Measurements from ENCODE around the gene MBD3L3. TPM values are rescaled to one million over a fixed set of nuclear protein-coding genes. Genes with fewer than 3 reads are reported as not detected.
A peak's percentile ranks its signal among the peaks of the same experiment; 100 is the strongest.

Gene MBD3L3
- polyA plus RNA-seq, 2 of the 4 experiments (the other 2 are of a cell fraction): not detected

DNA sequence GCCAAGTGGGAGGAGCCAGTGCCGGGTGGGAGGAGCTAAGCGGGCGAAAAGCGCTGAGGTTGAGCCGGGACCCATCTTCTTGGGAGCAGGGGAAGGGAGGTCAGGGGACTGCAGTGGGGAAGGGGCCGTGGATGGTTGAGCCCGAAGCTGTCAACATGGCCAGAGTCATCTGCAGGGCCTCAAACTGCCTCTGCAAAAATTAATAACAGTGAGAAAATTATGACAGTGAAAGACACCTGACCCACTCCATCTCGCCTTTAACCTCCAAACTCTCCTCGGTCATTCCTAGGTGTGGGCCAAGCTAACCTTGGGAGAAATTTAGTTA is 41.1 kb upstream of the MBD3L3 start:
- POLR2A ChIA-PET: interaction anchor here (0.7 to 1.4 kb wide), 9 partner anchors 13 to 1042 kb away, joined by 3 to 18 read pairs (median 3); partner anchors contain the start of genes INSR and ZNF557
- H3K4me1 ChIP-seq: 0 out of 3 replicates have a peak, but pooled peaks cover 3% of the 10 kb centered on the region
- ATAC-seq (no peak), FAIRE-seq (no peak), DNase-seq (ENCODE audit: low read depth in 1 of 2, low spot score in 1 of 2) (no peak)
- peak overlapping the region; percentile 55 for H3K4me2 ChIP-seq
- 39% methylated on average over 5 of the region's 9 CpGs for WGBS (ENCODE audit: missing lambda C conversion rate)
- H3K27ac ChIP-seq: peak overlapping the region; percentile 78 to 96
- CTCF ChIA-PET: interaction anchor here (0.7 to 4.8 kb wide), 7 partner anchors 9 to 581 kb away, joined by 3 to 49 read pairs (median 3); partner anchors contain the start of gene TRAPPC5
- peak overlapping the region; percentile 50 for H3K4me3 ChIP-seq
- no peak for TF ChIP-seq HOXB13 (CRISPR knock-in tag; IDR thresholded peaks at IDR 0.05; ENCODE audit: low read depth)
- TF ChIP-seq RNF2 (IDR thresholded peaks at IDR 0.05; ENCODE audit: borderline replicate concordance, low read depth): no peak
- H3K9me3 ChIP-seq: peaks cover 14% of the 10 kb centered on the region

DNA sequence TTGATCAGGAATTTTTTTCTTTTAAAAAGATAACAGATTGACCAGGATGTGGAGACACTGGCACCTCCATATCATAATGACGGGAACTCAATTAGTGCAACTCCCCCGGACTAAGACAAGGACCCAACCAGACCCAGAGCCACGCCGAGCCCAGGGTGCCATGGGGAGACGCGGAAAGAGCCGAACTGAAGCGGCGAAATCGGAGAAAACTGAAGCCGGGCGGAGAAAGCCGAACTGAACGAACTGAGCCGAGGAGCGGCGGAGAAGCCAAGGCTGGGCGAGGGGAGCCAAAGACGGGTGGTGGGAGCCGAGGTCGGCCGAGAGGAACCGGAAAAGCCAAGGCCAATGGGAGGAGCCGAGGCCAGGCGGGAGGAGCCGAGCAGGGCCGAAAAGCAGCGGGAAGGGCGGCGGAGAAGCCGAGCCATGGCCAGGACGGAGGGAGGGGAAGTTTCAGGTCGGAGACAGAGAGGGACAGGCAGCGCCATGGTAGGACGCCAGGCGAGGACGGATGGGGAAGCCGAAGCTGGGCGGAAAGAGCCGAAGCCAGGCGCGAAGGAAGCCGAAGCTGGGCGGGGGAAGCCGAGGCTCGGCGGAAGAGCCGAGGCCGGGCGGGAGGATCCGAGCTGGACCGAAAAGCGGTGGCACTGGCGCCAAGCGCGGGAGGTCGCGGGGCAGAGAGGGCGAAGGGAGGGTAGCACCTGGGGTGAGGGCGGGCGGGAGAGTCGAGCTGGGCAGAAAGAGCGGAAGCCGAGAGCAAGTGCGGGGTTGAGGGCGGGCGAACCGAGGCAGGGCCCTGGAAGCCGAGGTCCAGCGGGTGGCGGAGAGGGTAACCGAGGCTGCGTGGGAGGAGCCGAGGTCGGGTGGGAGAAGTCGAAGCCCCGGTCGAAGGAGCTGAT is 40.5 kb upstream of the MBD3L3 start:
- FAIRE-seq: no peak
- POLR2A ChIA-PET: interaction anchor here (0.6 to 1.4 kb wide), 11 partner anchors 13 to 1042 kb away, joined by 3 to 18 read pairs (median 3); partner anchors contain the start of genes INSR and ZNF557
- CTCF ChIA-PET: interaction anchor here (0.9 to 4.8 kb wide), 6 partner anchors 10 to 582 kb away, joined by 3 to 49 read pairs (median 4); partner anchors contain the start of gene TRAPPC5

More for the DNA sequence above, 40.5 kb upstream of the MBD3L3 start:
- Histone ChIP-seq H3K4me2 (peak overlapping the region; percentile 55), H3K4me1 (0 out of 3 replicates have a peak, but pooled peaks cover 3% of the 10 kb centered on the region), H3K9me3 (peaks cover 18% of the 10 kb centered on the region), H3K27ac (peak overlapping the region; percentile 78 to 96), H3K4me3 (peak overlapping the region; percentile 50)
- TF ChIP-seq, protein P1, sequence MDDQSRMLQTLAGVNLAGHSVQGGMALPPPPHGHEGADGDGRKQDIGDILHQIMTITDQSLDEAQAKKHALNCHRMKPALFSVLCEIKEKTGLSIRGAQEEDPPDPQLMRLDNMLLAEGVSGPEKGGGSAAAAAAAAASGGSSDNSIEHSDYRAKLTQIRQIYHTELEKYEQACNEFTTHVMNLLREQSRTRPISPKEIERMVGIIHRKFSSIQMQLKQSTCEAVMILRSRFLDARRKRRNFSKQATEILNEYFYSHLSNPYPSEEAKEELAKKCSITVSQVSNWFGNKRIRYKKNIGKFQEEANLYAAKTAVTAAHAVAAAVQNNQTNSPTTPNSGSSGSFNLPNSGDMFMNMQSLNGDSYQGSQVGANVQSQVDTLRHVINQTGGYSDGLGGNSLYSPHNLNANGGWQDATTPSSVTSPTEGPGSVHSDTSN (IDR thresholded peaks at IDR 0.05): no peak
- TF ChIP-seq TP53 (CRISPR knock-in tag; IDR thresholded peaks at IDR 0.05) (no peak), CBX8 (IDR thresholded peaks at IDR 0.05) (no peak), RFX5 (IDR thresholded peaks at IDR 0.05) (no peak), POLR2A (IDR thresholded peaks at IDR 0.05; ENCODE audit: low read length) (peak; percentile 51), ZSCAN20 (CRISPR knock-in tag; IDR thresholded peaks at IDR 0.05) (no peak), CEBPB (IDR thresholded peaks at IDR 0.05) (no peak), NPAS2 (CRISPR knock-in tag; IDR thresholded peaks at IDR 0.05; ENCODE audit: borderline replicate concordance) (no peak), JUN (IDR thresholded peaks at IDR 0.05) (peak in 1 of 2 experiments; percentile 56; a peak in 2 of 5 replicates), CHD2 (IDR thresholded peaks at IDR 0.05; ENCODE audit: low read length, partially characterized antibody) (no peak), KDM1A (IDR thresholded peaks at IDR 0.05; ENCODE audit: low read depth) (no peak), ZC3H11A (IDR thresholded peaks at IDR 0.05) (no peak), FOXS1 (CRISPR knock-in tag; IDR thresholded peaks at IDR 0.05) (no peak), PHF8 (IDR thresholded peaks at IDR 0.05; ENCODE audit: borderline replicate concordance, low read depth) (peak; percentile 22; the same call in 1 of the 2 replicates), EP300 (IDR thresholded peaks at IDR 0.05) (no peak), MAZ (IDR thresholded peaks at IDR 0.05; ENCODE audit: borderline replicate concordance, low read depth, low read length) (no peak), RAD21 (conservative IDR thresholded peaks at IDR 0.05 in 1 of 2, IDR thresholded peaks at IDR 0.05 in 1 of 2) (no peak)
- TF ChIP-seq, protein P2, sequence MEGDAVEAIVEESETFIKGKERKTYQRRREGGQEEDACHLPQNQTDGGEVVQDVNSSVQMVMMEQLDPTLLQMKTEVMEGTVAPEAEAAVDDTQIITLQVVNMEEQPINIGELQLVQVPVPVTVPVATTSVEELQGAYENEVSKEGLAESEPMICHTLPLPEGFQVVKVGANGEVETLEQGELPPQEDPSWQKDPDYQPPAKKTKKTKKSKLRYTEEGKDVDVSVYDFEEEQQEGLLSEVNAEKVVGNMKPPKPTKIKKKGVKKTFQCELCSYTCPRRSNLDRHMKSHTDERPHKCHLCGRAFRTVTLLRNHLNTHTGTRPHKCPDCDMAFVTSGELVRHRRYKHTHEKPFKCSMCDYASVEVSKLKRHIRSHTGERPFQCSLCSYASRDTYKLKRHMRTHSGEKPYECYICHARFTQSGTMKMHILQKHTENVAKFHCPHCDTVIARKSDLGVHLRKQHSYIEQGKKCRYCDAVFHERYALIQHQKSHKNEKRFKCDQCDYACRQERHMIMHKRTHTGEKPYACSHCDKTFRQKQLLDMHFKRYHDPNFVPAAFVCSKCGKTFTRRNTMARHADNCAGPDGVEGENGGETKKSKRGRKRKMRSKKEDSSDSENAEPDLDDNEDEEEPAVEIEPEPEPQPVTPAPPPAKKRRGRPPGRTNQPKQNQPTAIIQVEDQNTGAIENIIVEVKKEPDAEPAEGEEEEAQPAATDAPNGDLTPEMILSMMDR (IDR thresholded peaks at IDR 0.05): no peak
- TF ChIP-seq, protein P3, sequence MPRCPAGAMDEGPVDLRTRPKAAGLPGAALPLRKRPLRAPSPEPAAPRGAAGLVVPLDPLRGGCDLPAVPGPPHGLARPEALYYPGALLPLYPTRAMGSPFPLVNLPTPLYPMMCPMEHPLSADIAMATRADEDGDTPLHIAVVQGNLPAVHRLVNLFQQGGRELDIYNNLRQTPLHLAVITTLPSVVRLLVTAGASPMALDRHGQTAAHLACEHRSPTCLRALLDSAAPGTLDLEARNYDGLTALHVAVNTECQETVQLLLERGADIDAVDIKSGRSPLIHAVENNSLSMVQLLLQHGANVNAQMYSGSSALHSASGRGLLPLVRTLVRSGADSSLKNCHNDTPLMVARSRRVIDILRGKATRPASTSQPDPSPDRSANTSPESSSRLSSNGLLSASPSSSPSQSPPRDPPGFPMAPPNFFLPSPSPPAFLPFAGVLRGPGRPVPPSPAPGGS (IDR thresholded peaks at IDR 0.05): peak; percentile 22; the same call in 1 of the 3 replicates
- TF ChIP-seq, protein P4, sequence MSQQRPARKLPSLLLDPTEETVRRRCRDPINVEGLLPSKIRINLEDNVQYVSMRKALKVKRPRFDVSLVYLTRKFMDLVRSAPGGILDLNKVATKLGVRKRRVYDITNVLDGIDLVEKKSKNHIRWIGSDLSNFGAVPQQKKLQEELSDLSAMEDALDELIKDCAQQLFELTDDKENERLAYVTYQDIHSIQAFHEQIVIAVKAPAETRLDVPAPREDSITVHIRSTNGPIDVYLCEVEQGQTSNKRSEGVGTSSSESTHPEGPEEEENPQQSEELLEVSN (IDR thresholded peaks at IDR 0.05; ENCODE audit: borderline replicate concordance, low read depth): peak; percentile 75; the same call in 1 of the 2 replicates
- TF ChIP-seq, protein P5, sequence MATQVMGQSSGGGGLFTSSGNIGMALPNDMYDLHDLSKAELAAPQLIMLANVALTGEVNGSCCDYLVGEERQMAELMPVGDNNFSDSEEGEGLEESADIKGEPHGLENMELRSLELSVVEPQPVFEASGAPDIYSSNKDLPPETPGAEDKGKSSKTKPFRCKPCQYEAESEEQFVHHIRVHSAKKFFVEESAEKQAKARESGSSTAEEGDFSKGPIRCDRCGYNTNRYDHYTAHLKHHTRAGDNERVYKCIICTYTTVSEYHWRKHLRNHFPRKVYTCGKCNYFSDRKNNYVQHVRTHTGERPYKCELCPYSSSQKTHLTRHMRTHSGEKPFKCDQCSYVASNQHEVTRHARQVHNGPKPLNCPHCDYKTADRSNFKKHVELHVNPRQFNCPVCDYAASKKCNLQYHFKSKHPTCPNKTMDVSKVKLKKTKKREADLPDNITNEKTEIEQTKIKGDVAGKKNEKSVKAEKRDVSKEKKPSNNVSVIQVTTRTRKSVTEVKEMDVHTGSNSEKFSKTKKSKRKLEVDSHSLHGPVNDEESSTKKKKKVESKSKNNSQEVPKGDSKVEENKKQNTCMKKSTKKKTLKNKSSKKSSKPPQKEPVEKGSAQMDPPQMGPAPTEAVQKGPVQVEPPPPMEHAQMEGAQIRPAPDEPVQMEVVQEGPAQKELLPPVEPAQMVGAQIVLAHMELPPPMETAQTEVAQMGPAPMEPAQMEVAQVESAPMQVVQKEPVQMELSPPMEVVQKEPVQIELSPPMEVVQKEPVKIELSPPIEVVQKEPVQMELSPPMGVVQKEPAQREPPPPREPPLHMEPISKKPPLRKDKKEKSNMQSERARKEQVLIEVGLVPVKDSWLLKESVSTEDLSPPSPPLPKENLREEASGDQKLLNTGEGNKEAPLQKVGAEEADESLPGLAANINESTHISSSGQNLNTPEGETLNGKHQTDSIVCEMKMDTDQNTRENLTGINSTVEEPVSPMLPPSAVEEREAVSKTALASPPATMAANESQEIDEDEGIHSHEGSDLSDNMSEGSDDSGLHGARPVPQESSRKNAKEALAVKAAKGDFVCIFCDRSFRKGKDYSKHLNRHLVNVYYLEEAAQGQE (IDR thresholded peaks at IDR 0.05): no peak
- TF ChIP-seq, protein P6, sequence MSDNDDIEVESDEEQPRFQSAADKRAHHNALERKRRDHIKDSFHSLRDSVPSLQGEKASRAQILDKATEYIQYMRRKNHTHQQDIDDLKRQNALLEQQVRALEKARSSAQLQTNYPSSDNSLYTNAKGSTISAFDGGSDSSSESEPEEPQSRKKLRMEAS (IDR thresholded peaks at IDR 0.05): peak; percentile 52
- WGBS (ENCODE audit: missing lambda C conversion rate): 1% methylated on average over 31 of the region's 78 CpGs
- peak; percentile 70 to 86 for DNase-seq (ENCODE audit: low read depth in 1 of 2, low spot score in 1 of 2)
- peak; percentile 89 to 96 for ATAC-seq

Data from A549 (cell line).